HepG2 (cell line): Measurements from ENCODE around the gene AKAP8L. TPM values are rescaled to one million over a fixed set of nuclear protein-coding genes. Genes with fewer than 3 reads are reported as not detected.

Source experiments
- ADNP ChIP-seq: sonication (generic); formaldehyde crosslinking; IDR thresholded peaks from 2 replicates; pipeline ENCODE4 v1.4.0; 2020; ENCODE audit warnings: missing genetic modification reagents
- ARNTL ChIP-seq: sonication (generic); formaldehyde crosslinking; IDR thresholded peaks from 2 replicates; pipeline ENCODE4 v1.4.0; 2020; ENCODE audit warnings: mild to moderate bottlenecking, missing genetic modification reagents
- CENPT ChIP-seq: sonication (generic); formaldehyde crosslinking; IDR thresholded peaks from 2 replicates; pipeline ENCODE4 v1.8.0; 2022; ENCODE audit warnings: low read depth, mild to moderate bottlenecking, moderate library complexity, missing genetic modification reagents
- HOXA5 ChIP-seq: sonication (generic); formaldehyde crosslinking; IDR thresholded peaks from 2 replicates; pipeline ENCODE4 v1.4.0; 2020; ENCODE audit warnings: missing genetic modification reagents
- MED8 ChIP-seq: sonication (generic); formaldehyde crosslinking; IDR thresholded peaks from 2 replicates; pipeline ENCODE4 v1.8.1; 2023; ENCODE audit warnings: mild to moderate bottlenecking, missing genetic modification reagents; ENCODE audit not compliant: insufficient replicate concordance
- MTF1 ChIP-seq: sonication (generic); formaldehyde crosslinking; IDR thresholded peaks from 2 replicates; pipeline ENCODE4 v1.5.0; 2020; ENCODE audit warnings: missing genetic modification reagents
- NAIF1 ChIP-seq: sonication (generic); formaldehyde crosslinking; IDR thresholded peaks from 2 replicates; pipeline ENCODE4 v1.5.0; 2020; ENCODE audit warnings: mild to moderate bottlenecking, missing genetic modification reagents, borderline replicate concordance
- PRDM10 ChIP-seq: sonication (generic); formaldehyde crosslinking; IDR thresholded peaks from 2 replicates; pipeline ENCODE4 v1.4.0; 2020; ENCODE audit warnings: low read depth, missing genetic modification reagents
- PRDM4 ChIP-seq: sonication (generic); formaldehyde crosslinking; IDR thresholded peaks from 2 replicates; pipeline ENCODE4 v1.9.0; 2021; ENCODE audit warnings: missing genetic modification reagents, borderline replicate concordance
- STAT5B ChIP-seq: sonication (generic); formaldehyde crosslinking; IDR thresholded peaks from 2 replicates; pipeline ENCODE4 v1.4.0; 2020; ENCODE audit warnings: missing genetic modification reagents
- TEAD2 ChIP-seq: sonication (generic); formaldehyde crosslinking; IDR thresholded peaks from 2 replicates; pipeline ENCODE4 v1.9.0; 2021; ENCODE audit warnings: missing genetic modification reagents
- THYN1 ChIP-seq: sonication (generic); formaldehyde crosslinking; IDR thresholded peaks from 2 replicates; pipeline ENCODE4 v1.8.1; 2023; ENCODE audit warnings: low read depth, mild to moderate bottlenecking, moderate library complexity, missing genetic modification reagents, borderline replicate concordance
- TMF1 ChIP-seq: sonication (generic); formaldehyde crosslinking; IDR thresholded peaks from 2 replicates; pipeline ENCODE4 v1.8.1; 2022; ENCODE audit warnings: low read depth, missing genetic modification reagents
- ZBTB1 ChIP-seq: sonication (generic); formaldehyde crosslinking; IDR thresholded peaks from 2 replicates; pipeline ENCODE4 v1.4.0; 2020; ENCODE audit warnings: missing genetic modification reagents, borderline replicate concordance
- ZBTB10 ChIP-seq: sonication (generic); formaldehyde crosslinking; IDR thresholded peaks from 2 replicates; pipeline ENCODE4 v1.4.0; 2020; ENCODE audit warnings: missing genetic modification reagents, borderline replicate concordance
- ZBTB21 ChIP-seq: sonication (generic); formaldehyde crosslinking; IDR thresholded peaks from 2 replicates; pipeline ENCODE4 v1.4.0; 2020; ENCODE audit warnings: missing genetic modification reagents
- ZBTB3 ChIP-seq: sonication (generic); formaldehyde crosslinking; IDR thresholded peaks from 2 replicates; pipeline ENCODE4 v1.4.0; 2020; ENCODE audit warnings: low read depth, mild to moderate bottlenecking, moderate library complexity, missing genetic modification reagents, borderline replicate concordance
- ZBTB7B ChIP-seq: sonication (generic); formaldehyde crosslinking; IDR thresholded peaks from 2 replicates; pipeline ENCODE4 v1.4.0; 2020; ENCODE audit warnings: missing genetic modification reagents
- ZNF557 ChIP-seq: sonication (generic); formaldehyde crosslinking; IDR thresholded peaks from 2 replicates; pipeline ENCODE4 v1.4.0; 2020; ENCODE audit warnings: missing genetic modification reagents
- polyA plus RNA-seq, 8 experiments: library from polyadenylated mRNA; depleted of rRNA in 3 of 8; stranded (reverse) in 7 of 8; unstranded in 1 of 8; fragments of >200 nt; fragmentation: Illumina TruSeq in 4 of 8; extraction: Trizol in 4 of 8; gene quantifications; 2 replicates each; pipeline versions ENCODE4 v1.2.1 to v1.2.3, GENCODE V29; 2011 to 2016; ENCODE audit warnings: low read depth in 4 of 8, missing spikeins in 1 of 8, mixed read lengths in 1 of 8; ENCODE audit not compliant: insufficient read depth in 1 of 8
- total RNA-seq, 5 experiments: library from RNA; depleted of rRNA; stranded (reverse); fragments of >200 nt; fragmentation: Illumina TruSeq; extraction: Trizol; gene quantifications; 2 replicates each; pipeline ENCODE4 v1.2.3, GENCODE V29; 2016; ENCODE audit warnings: low read depth in 1 of 5
- TF ChIP-seq, protein P1 (sequence below): sonication (generic); formaldehyde crosslinking; IDR thresholded peaks from 2 replicates; pipeline ENCODE4 v1.8.1; 2023; ENCODE audit warnings: missing genetic modification reagents, mild to moderate bottlenecking, borderline replicate concordance

AKAP8L gene
- total and polyA plus RNA-seq, 2 of the 13 experiments (the other 11 are each of a cell fraction or from before 2014, with no cell fraction given) = 48.2 to 49.6 TPM

- TF ChIP-seq ZBTB7B (no peak), TEAD2 (CRISPR knock-in tag) (peak; percentile 71; the same call in 1 of the 2 replicates), CENPT (no peak), MTF1 (CRISPR knock-in tag) (0 out of 2 replicates have a peak, but pooled peaks have one; percentile 24), ZBTB10 (CRISPR knock-in tag) (0 out of 2 replicates have a peak, but pooled peaks have one; percentile 61), MED8 (CRISPR knock-in tag) (no peak), ARNTL (CRISPR knock-in tag) (peak; percentile 22; the same call in 1 of the 2 replicates), ADNP (CRISPR knock-in tag) (0 out of 2 replicates have a peak, but pooled peaks have one; percentile 8), THYN1 (CRISPR knock-in tag) (no peak), NAIF1 (CRISPR knock-in tag) (no peak), ZBTB3 (CRISPR knock-in tag) (0 out of 2 replicates have a peak, but pooled peaks have one; percentile 9), HOXA5 (CRISPR knock-in tag) (peak; percentile 20), ZBTB1 (CRISPR knock-in tag) (no peak), PRDM4 (CRISPR knock-in tag) (no peak), ZNF557 (CRISPR knock-in tag) (0 out of 2 replicates have a peak, but pooled peaks have one; percentile 59), PRDM10 (CRISPR knock-in tag) (no peak), TMF1 (CRISPR knock-in tag) (0 out of 2 replicates have a peak, but pooled peaks have one; percentile 49), STAT5B (CRISPR knock-in tag) (no peak), ZBTB21 (CRISPR knock-in tag) (no peak)
- TF ChIP-seq, protein P1, sequence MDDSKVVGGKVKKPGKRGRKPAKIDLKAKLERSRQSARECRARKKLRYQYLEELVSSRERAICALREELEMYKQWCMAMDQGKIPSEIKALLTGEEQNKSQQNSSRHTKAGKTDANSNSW (CRISPR knock-in tag) = no peak; the same call in 1 of the 2 replicates
Measured at GRCh38 chr19:15418579-15419412, at the start of gene AKAP8L (continued).
